HCT116 (cell line): ENCODE data around the gene CHRNB4. TPM values are rescaled to one million over a fixed set of nuclear protein-coding genes. Genes with fewer than 3 reads are reported as not detected.

Experiments
- ATAC-seq: fragments of 200-7000 bp; cut with Tn5 transposase; 2 replicates; pipeline ENCODE4 v1.9.1; 2020; ENCODE audit warnings: mild to moderate bottlenecking, moderate library complexity
- BruUV-seq: library from RNA; stranded (reverse); fragments of 400-500 nt; replicated peaks from 2 replicates; lab custom pipeline; 2021; lab: Mats Ljungman, UMichigan
- CTCF ChIA-PET: fragments of 300-600 bp; sonication (Branson Sonifier 250); formaldehyde crosslinking; loops from one replicate; lab custom pipeline; 2021; ENCODE audit warnings: antibody characterized with exemption; lab: Charles Lee
- POLR2A ChIA-PET: fragments of 300-600, 350-600 bp; sonication (Branson Sonifier 250); formaldehyde crosslinking; loops from one replicate; lab custom pipeline; 2021; ENCODE audit warnings: antibody characterized with exemption; lab: Charles Lee
- RAD21 ChIA-PET, 2 experiments: fragments of 300-600 bp; sonication (Branson Sonifier 250); formaldehyde crosslinking; loops; one replicate each; lab custom pipeline; 2023; ENCODE audit warnings: low total read pairs in 2 of 2; ENCODE audit not compliant: uncharacterized antibody in 2 of 2, unreplicated experiment in 2 of 2, low non-redundant PET in 1 of 2; lab: Charles Lee
- DNase-seq: peaks from one replicate; pipeline ENCODE4 v3.0.0-alpha.2; 2010; ENCODE audit warnings: low read depth, low spot score
- H2AFZ ChIP-seq: fragments of 200-600 bp; shearing (Covaris generic), sonication (generic); 2 replicates; pipeline ENCODE4 v1.6.1; 2017; ENCODE audit warnings: low read depth, mixed run types, mixed read lengths, antibody characterized with exemption, low read length; ENCODE audit not compliant: poor library complexity, severe bottlenecking
- H3K27ac ChIP-seq: 2 replicates; pipeline ENCODE4 v1.5.1; 2012; ENCODE audit warnings: low read depth, low read length
- H3K27me3 ChIP-seq: fragments of 200-600 bp; sonication (generic); 2 replicates; pipeline ENCODE4 v1.6.1; 2016; ENCODE audit warnings: mixed run types, low read length, mixed read lengths; ENCODE audit not compliant: insufficient read depth
- H3K36me3 ChIP-seq, 2 experiments: fragments of 200-500 bp in 1 of 2; fragments of 200-600 bp in 1 of 2; sonication (Bioruptor generic) in 1 of 2; sonication (generic) in 1 of 2; 2 replicates each; pipeline versions ENCODE4 v1.5.1 to v1.6.1; 2014 to 2016; ENCODE audit warnings: low read length in 2 of 2, inconsistent platforms in 1 of 2, mixed read lengths in 1 of 2, mixed run types in 1 of 2; ENCODE audit not compliant: insufficient read depth in 2 of 2, control insufficient read depth in 1 of 2
- H3K4me1 ChIP-seq, 2 experiments: fragments of 200-600 bp in 1 of 2; sonication (generic) in 1 of 2; 2 replicates each; pipeline versions ENCODE4 v1.5.1 to v1.6.1; 2012 to 2017; ENCODE audit warnings: low read length in 2 of 2, inconsistent platforms in 1 of 2, mild to moderate bottlenecking in 1 of 2, mixed read lengths in 1 of 2, mixed run types in 1 of 2, moderate library complexity in 1 of 2; ENCODE audit not compliant: insufficient read depth in 2 of 2, control insufficient read depth in 1 of 2
- H3K4me2 ChIP-seq: fragments of 200-600 bp; sonication (generic); 2 replicates; pipeline ENCODE4 v1.6.1; 2017; ENCODE audit warnings: mixed run types, low read length, mixed read lengths
- H3K4me3 ChIP-seq, 2 experiments: fragments of 200-600 bp in 1 of 2; sonication (generic) in 1 of 2; replicated peaks in 1 of 2; 2 replicates each; pipeline ENCODE4 v1.5.1; 2011 to 2016; ENCODE audit warnings: low read length in 2 of 2, control low read depth in 1 of 2, low read depth in 1 of 2, mild to moderate bottlenecking in 1 of 2, mixed read lengths in 1 of 2, mixed run types in 1 of 2
- H3K79me2 ChIP-seq: fragments of 200-600 bp; sonication (generic); 2 replicates; pipeline ENCODE4 v1.6.1; 2017; ENCODE audit warnings: mild to moderate bottlenecking, mixed run types, low read length, moderate library complexity, mixed read lengths; ENCODE audit not compliant: insufficient read depth
- H3K9ac ChIP-seq: fragments of 200-600 bp; sonication (generic); 2 replicates; pipeline ENCODE4 v1.6.1; 2016; ENCODE audit warnings: low read length, mixed read lengths
- H3K9me2 ChIP-seq: fragments of 200-600 bp; sonication (generic), shearing (Covaris generic); 2 replicates; pipeline ENCODE4 v1.6.1; 2017; ENCODE audit warnings: mixed run types, mild to moderate bottlenecking, moderate library complexity; ENCODE audit not compliant: insufficient read depth
- H3K9me3 ChIP-seq, 2 experiments: fragments of 200-500 bp in 1 of 2; fragments of 200-600 bp in 1 of 2; sonication (Bioruptor generic) in 1 of 2; sonication (generic) in 1 of 2; 2 replicates each; pipeline ENCODE4 v1.6.1; 2014 to 2017; ENCODE audit warnings: low read length in 2 of 2, mixed read lengths in 2 of 2, inconsistent platforms in 1 of 2, low read depth in 1 of 2, mild to moderate bottlenecking in 1 of 2, mixed run types in 1 of 2, moderate library complexity in 1 of 2; ENCODE audit not compliant: control insufficient read depth in 1 of 2, insufficient read depth in 1 of 2
- H4K20me1 ChIP-seq: fragments of 200-600 bp; sonication (generic), shearing (Covaris generic); 2 replicates; pipeline ENCODE4 v1.6.1; 2017; ENCODE audit warnings: mixed run types, mild to moderate bottlenecking, moderate library complexity; ENCODE audit not compliant: insufficient read depth
- CBX3 ChIP-seq: IDR thresholded peaks from 2 replicates; pipeline ENCODE4 v1.6.1; 2012; ENCODE audit warnings: low read depth
- ELF1 ChIP-seq: IDR thresholded peaks from 2 replicates; pipeline ENCODE4 v1.6.1; 2012; ENCODE audit warnings: low read depth, borderline replicate concordance
- EZH2 ChIP-seq: fragments of 200-600 bp; sonication (generic); IDR thresholded peaks from 2 replicates; pipeline ENCODE4 v1.6.1; 2017; ENCODE audit warnings: antibody characterized with exemption, mixed run types
- FOSL1 ChIP-seq: IDR thresholded peaks from 2 replicates; pipeline ENCODE4 v1.6.1; 2012; ENCODE audit warnings: low read depth
- JUND ChIP-seq: IDR thresholded peaks from 2 replicates; pipeline ENCODE4 v1.6.1; 2012
- POLR2A ChIP-seq: IDR thresholded peaks from 2 replicates; pipeline ENCODE4 v1.7.0; 2011; ENCODE audit warnings: borderline replicate concordance; ENCODE audit not compliant: insufficient read depth, insufficient read length; ENCODE audit errors: extremely low read depth
- RAD21 ChIP-seq: IDR thresholded peaks from 2 replicates; pipeline ENCODE4 v1.6.1; 2012; ENCODE audit warnings: low read depth, mild to moderate bottlenecking
- SRF ChIP-seq: IDR thresholded peaks from 2 replicates; pipeline ENCODE4 v1.6.1; 2012; ENCODE audit warnings: low read depth
- TCF7L2 ChIP-seq: IDR thresholded peaks from 2 replicates; pipeline ENCODE4 v1.7.0; 2011; ENCODE audit warnings: borderline replicate concordance, inconsistent platforms; ENCODE audit not compliant: insufficient read depth, insufficient read length; ENCODE audit errors: extremely low read depth
- YY1 ChIP-seq: IDR thresholded peaks from 2 replicates; pipeline ENCODE4 v1.6.1; 2011; ENCODE audit warnings: low read length, low read depth, moderate library complexity, mild to moderate bottlenecking; ENCODE audit not compliant: insufficient replicate concordance; ENCODE audit errors: extremely low read depth
- ZNF274 ChIP-seq: fragments of 200-500 bp; sonication (Bioruptor generic); IDR thresholded peaks from 2 replicates; pipeline ENCODE4 v1.6.1; 2014; ENCODE audit warnings: mild to moderate bottlenecking, low read depth, low read length, inconsistent platforms
- intact Hi-C: fragments of 100-400 bp; cut with micrococcal nuclease; formaldehyde crosslinking; loops from 2 replicates; pipeline ENCODE4 v1.10.0; 2022
- total RNA-seq: library from RNA; stranded (reverse); gene quantifications from one replicate; pipeline ENCODE4 v1.2.1, GENCODE V29; 2021; ENCODE audit not compliant: unreplicated experiment
- TF ChIP-seq, protein P1 (sequence below): IDR thresholded peaks from 2 replicates; pipeline ENCODE4 v1.6.1; 2011; ENCODE audit warnings: mild to moderate bottlenecking, low read length, moderate library complexity; ENCODE audit not compliant: insufficient replicate concordance; ENCODE audit errors: extremely low read depth
- TF ChIP-seq, protein P2 (sequence below): IDR thresholded peaks from 2 replicates; pipeline ENCODE4 v1.6.1; 2012; ENCODE audit warnings: low read depth

CHRNB4 gene
- total RNA-seq, 1 experiment from 2014 or later: 2.0 TPM

DNA sequence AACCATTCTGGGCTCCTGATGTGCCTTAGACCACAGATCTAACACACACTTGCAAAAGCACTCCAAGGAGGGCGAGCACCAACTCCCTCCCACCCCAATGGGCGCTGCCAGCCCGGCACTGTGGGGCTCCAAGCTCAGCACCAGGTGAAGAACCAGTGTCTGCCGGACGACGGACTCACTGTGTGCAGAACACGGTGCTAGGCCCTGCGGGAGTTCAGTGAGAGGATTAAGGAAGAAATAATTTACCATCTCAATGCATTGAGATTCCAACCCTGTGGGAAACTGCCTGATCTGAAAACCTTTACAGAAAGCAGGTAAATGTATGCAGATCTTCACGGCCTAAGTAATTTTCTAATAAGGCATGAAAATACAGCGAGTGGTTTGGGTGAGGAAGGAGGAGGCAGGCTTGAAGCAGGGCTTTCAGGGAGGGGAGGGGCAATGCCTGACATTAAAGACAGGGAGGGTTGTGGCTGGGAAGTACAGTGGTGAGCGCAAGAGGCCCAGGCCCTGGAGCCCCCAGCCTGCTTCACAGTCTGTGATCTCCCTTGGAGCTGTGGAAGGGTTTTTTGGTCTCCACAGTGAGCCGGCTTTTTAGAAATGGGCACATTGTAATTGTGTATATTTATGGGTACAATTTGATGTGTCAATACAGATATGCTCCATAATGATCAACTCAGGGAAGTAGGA is 35.6 kb upstream of the CHRNB4 start (continued):
- TF ChIP-seq YY1: no peak
- TF ChIP-seq TCF7L2: no peak

DNA sequence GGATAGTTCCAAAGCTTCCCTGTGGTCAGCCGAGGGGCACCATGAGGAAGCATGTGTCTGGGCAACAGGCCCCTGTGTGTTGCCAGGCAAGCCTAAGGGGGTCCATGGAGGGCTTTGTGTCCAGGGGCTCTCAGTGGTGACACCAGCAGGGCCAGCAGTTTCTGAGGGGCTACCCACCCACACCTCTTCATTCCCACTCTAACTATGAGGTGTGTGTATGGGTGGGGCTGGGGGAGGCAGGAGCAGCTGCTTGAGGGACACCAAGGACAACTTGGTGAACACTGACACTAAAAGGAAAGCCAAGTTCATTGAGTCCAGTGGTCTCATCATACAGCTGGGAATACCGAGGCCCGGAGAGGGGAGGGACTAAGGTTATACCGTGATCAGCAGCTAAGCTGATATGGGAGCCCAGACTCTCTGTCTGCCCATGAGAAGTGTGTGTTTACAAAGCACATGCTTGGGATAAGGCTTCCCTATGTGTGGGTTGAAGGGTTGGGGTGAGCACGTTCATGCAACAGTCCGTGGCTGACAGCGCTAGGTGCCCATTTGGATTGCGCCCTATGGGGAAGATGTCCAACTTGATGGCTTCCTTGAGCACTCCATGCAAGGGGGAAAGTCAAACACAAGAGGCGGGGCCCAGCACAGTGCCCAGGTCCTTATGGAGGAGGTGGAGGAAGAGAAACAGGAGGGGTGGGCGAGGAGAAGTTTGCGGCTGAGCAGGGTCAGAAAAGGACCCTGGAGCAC is 34.8 kb upstream of the CHRNB4 start:
- Histone ChIP-seq H3K9me2 (no peaks in the 10 kb centered on the region), H4K20me1 (no peaks in the 10 kb centered on the region), H3K4me2 (no peak overlapping the region), H3K36me3 (no peaks in the 10 kb centered on the region), H3K27ac (no peak overlapping the region), H3K4me3 (no peak overlapping the region), H3K27me3 (no peaks in the 10 kb centered on the region), H3K4me1 (no peaks in the 10 kb centered on the region), H3K79me2 (no peaks in the 10 kb centered on the region), H3K9me3 (no peaks in the 10 kb centered on the region), H3K9ac (no peak overlapping the region), H2AFZ (no peak overlapping the region)
- no TSS peak for BruUV-seq
- DNase-seq (no peak), ATAC-seq (no peak)
- CTCF ChIA-PET: no interaction called here
- TF ChIP-seq ZNF274: no peak
- TF ChIP-seq, protein P1, sequence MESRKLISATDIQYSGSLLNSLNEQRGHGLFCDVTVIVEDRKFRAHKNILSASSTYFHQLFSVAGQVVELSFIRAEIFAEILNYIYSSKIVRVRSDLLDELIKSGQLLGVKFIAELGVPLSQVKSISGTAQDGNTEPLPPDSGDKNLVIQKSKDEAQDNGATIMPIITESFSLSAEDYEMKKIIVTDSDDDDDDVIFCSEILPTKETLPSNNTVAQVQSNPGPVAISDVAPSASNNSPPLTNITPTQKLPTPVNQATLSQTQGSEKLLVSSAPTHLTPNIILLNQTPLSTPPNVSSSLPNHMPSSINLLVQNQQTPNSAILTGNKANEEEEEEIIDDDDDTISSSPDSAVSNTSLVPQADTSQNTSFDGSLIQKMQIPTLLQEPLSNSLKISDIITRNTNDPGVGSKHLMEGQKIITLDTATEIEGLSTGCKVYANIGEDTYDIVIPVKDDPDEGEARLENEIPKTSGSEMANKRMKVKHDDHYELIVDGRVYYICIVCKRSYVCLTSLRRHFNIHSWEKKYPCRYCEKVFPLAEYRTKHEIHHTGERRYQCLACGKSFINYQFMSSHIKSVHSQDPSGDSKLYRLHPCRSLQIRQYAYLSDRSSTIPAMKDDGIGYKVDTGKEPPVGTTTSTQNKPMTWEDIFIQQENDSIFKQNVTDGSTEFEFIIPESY: no peak
- TF ChIP-seq, protein P2, sequence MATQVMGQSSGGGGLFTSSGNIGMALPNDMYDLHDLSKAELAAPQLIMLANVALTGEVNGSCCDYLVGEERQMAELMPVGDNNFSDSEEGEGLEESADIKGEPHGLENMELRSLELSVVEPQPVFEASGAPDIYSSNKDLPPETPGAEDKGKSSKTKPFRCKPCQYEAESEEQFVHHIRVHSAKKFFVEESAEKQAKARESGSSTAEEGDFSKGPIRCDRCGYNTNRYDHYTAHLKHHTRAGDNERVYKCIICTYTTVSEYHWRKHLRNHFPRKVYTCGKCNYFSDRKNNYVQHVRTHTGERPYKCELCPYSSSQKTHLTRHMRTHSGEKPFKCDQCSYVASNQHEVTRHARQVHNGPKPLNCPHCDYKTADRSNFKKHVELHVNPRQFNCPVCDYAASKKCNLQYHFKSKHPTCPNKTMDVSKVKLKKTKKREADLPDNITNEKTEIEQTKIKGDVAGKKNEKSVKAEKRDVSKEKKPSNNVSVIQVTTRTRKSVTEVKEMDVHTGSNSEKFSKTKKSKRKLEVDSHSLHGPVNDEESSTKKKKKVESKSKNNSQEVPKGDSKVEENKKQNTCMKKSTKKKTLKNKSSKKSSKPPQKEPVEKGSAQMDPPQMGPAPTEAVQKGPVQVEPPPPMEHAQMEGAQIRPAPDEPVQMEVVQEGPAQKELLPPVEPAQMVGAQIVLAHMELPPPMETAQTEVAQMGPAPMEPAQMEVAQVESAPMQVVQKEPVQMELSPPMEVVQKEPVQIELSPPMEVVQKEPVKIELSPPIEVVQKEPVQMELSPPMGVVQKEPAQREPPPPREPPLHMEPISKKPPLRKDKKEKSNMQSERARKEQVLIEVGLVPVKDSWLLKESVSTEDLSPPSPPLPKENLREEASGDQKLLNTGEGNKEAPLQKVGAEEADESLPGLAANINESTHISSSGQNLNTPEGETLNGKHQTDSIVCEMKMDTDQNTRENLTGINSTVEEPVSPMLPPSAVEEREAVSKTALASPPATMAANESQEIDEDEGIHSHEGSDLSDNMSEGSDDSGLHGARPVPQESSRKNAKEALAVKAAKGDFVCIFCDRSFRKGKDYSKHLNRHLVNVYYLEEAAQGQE: no peak
- no peak for TF ChIP-seq POLR2A
- TF ChIP-seq RAD21: no peak
- TF ChIP-seq CBX3: no peak
- TF ChIP-seq ELF1: no peak
- TF ChIP-seq FOSL1: no peak
- TF ChIP-seq JUND: no peak
- TF ChIP-seq EZH2: no peak
- TF ChIP-seq SRF: no peak
- no peak for TF ChIP-seq YY1
- intact Hi-C loops: no loop called here
- RAD21 ChIA-PET: no interaction called here
- POLR2A ChIA-PET: no interaction called here
